GM21786 (cell line): ENCODE measurements around the gene PRKAR1B.
"Not testable (repeated sequence)": the region's sequence is repeated elsewhere in the genome, so short reads cannot be mapped to it uniquely, and the experiment has no call there.

ENCODE experiments used
- ATAC-seq: cut with Tn5 transposase; IDR thresholded peaks from one replicate; pipeline ENCODE4 v1.9.1; 2021; ENCODE audit not compliant: unreplicated experiment

Gene PRKAR1B

GRCh38 chr7:628826-629225 lies 98.3 kb downstream of the PRKAR1B start:
- no peak for ATAC-seq

GRCh38 chr7:628402-628763 lies 98.7 kb downstream of the PRKAR1B start:
- no peak for ATAC-seq

GRCh38 chr7:627661-628401 lies 99.2 kb downstream of the PRKAR1B start:
- no peak for ATAC-seq

GRCh38 chr7:625376-625971 lies 101.6 kb downstream of the PRKAR1B start:
- no peak for ATAC-seq

- ATAC-seq = no peak
These were observed 103.6 kb downstream of the PRKAR1B start for GRCh38 chr7:623464-623863.

- no peak for ATAC-seq
These were observed 105.4 kb downstream of the PRKAR1B start for GRCh38 chr7:621572-622285.

GRCh38 chr7:620885-621284 lies 106.2 kb downstream of the PRKAR1B start:
- no peak for ATAC-seq

GRCh38 chr7:620056-620455 lies 107.0 kb downstream of the PRKAR1B start:
- ATAC-seq = no peak

GRCh38 chr7:619368-619840 lies 107.7 kb downstream of the PRKAR1B start:
- no peak for ATAC-seq

- no peak for ATAC-seq
These were observed 108.3 kb downstream of the PRKAR1B start for GRCh38 chr7:618539-619367.

- no peak for ATAC-seq
These were observed 109.2 kb downstream of the PRKAR1B start for GRCh38 chr7:617614-618538.

GRCh38 chr7:613442-614140 lies 113.5 kb downstream of the PRKAR1B start:
- no peak for ATAC-seq

GRCh38 chr7:611837-612236 lies 115.2 kb downstream of the PRKAR1B start:
- not testable (repeated sequence) for ATAC-seq

GRCh38 chr7:611281-611810 lies 115.7 kb downstream of the PRKAR1B start:
- no peak for ATAC-seq

- ATAC-seq = no peak
These were observed 116.4 kb downstream of the PRKAR1B start for GRCh38 chr7:610531-611280.

- no peak for ATAC-seq
These were observed 116.9 kb downstream of the PRKAR1B start for GRCh38 chr7:610141-610530.

GRCh38 chr7:609365-609764 lies 117.7 kb downstream of the PRKAR1B start:
- ATAC-seq = no peak

GRCh38 chr7:608954-609353 lies 118.1 kb downstream of the PRKAR1B start:
- ATAC-seq = no peak

- no peak for ATAC-seq
These were observed 118.7 kb downstream of the PRKAR1B start for GRCh38 chr7:608361-608760.
